AG04449 (cell line): Measurements from ENCODE around the gene ZNF711.
"Not testable (repeated sequence)": the region's sequence is repeated elsewhere in the genome, so short reads cannot be mapped to it uniquely, and the experiment has no call there.

Experiments
- CTCF ChIA-PET: fragments of 350-600 bp; formaldehyde crosslinking; extraction: SDS; loops from one replicate; lab custom pipeline; 2021; ENCODE audit warnings: antibody characterized with exemption; lab: Yijun Ruan, JAX
- POLR2A ChIA-PET: fragments of 400-600, 350-600 bp; formaldehyde crosslinking; extraction: SDS; loops from one replicate; lab custom pipeline; 2020; ENCODE audit warnings: antibody characterized with exemption, inconsistent platforms; lab: Yijun Ruan, JAX
- DNase-seq: peaks from one replicate; pipeline ENCODE4 v3.0.0-alpha.2; 2010; ENCODE audit warnings: low read depth, low spot score
- H3K4me3 ChIP-seq: 2 replicates; pipeline ENCODE4 v1.5.1; 2011; ENCODE audit warnings: low read depth, mild to moderate bottlenecking, control low read depth, low read length
- TF ChIP-seq, protein P1 (sequence below): IDR thresholded peaks from one replicate; pipeline ENCODE4 v1.5.1; 2011; ENCODE audit warnings: mild to moderate bottlenecking, moderate library complexity, low read length, control low read depth, inconsistent platforms; ENCODE audit not compliant: insufficient read depth; ENCODE audit errors: missing control alignments

Gene ZNF711

DNA sequence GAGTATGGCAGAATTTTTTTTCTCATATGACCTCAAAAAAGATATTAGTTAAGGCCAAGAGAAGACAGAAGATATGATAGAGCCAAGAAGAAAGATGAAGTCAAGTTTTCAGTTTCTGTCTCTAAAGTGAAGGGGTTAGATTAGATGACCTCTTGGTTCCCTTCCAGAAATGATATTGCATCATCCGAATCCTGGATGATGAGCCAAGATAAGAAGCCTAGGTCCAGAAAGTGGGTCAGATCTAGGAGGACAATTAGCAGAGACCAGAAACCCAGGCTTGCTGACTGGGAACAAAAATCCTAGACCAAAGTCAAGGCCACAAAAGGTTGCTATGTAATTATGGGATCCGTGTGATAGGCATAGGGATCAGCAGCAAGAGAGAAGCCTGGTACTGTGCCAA is 20.4 kb upstream of the ZNF711 start:
- H3K4me3 ChIP-seq = no peak overlapping the region
- POLR2A ChIA-PET = no interaction called here
- TF ChIP-seq, protein P1, sequence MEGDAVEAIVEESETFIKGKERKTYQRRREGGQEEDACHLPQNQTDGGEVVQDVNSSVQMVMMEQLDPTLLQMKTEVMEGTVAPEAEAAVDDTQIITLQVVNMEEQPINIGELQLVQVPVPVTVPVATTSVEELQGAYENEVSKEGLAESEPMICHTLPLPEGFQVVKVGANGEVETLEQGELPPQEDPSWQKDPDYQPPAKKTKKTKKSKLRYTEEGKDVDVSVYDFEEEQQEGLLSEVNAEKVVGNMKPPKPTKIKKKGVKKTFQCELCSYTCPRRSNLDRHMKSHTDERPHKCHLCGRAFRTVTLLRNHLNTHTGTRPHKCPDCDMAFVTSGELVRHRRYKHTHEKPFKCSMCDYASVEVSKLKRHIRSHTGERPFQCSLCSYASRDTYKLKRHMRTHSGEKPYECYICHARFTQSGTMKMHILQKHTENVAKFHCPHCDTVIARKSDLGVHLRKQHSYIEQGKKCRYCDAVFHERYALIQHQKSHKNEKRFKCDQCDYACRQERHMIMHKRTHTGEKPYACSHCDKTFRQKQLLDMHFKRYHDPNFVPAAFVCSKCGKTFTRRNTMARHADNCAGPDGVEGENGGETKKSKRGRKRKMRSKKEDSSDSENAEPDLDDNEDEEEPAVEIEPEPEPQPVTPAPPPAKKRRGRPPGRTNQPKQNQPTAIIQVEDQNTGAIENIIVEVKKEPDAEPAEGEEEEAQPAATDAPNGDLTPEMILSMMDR = no peak
- CTCF ChIA-PET = no interaction called here
- DNase-seq = no peak

DNA sequence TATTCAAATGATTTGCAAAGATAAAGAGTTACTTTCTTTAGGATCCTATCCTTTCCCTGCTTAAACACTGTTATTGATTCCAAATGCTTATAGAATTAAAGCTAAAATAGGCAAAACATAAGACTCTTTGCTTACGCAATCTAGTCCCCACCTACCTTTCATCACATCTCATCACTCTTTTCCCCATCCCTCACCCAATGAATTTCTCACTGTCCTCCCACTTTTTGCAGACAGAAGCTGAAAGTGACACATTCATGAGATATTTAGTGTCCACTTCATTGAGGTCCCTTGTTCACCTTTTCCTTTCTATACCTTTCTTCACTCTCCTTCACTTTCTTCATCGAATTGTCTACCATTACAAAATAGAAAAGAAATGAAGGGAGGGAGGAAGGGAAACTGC is 636 bp upstream of the ZNF711 start:
- TF ChIP-seq, protein P1 = no peak
- peak overlapping the region; percentile 72 for H3K4me3 ChIP-seq
- DNase-seq = no peak
- ChIA-PET POLR2A (no interaction called here), CTCF (no interaction called here)

DNA sequence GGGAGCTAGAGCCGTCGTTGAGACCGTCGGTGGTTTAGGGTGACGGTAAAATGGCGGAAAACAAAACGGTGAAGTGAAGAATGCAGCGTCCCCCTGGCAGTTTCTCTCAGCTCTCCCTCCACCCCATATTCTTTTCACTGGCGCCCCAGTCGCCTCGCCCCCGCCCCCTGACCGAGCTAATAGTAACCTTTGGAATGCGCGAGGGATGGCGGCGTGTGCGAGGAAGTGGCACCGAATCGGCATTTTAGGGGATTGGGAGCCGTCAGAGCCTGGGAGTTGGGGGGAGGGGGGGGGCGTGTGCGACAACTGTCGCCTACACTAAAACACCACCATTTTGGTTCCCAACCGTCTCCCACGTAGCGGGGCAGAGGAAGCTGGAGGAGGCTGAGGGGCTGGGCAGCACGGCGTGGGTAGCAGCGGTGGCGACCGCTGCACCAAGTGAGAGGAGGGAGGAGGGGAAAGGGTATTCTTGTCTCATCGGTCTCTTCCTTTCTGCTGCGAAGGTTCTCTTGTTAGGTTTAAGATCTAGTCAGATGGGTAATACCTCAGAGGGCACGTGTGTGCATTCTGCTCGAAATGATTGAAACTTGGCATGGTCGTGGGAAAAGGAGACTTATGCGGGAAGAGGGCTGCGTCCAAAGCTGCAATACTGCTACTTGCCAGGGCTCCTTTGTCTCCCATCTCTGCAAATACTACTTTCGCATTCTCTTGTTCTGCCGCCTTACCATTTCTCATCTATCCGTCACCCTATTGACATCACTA is 840 bp downstream of the ZNF711 start:
- DNase-seq = no peak
- ChIA-PET CTCF (interaction anchor here (0.6 to 1.2 kb wide), 2 partner anchors 20 to 228 kb away, joined by 3 read pairs; no protein-coding TSS in a partner anchor), POLR2A (no interaction called here)
- TF ChIP-seq, protein P1 = no peak
- peak overlapping the region; percentile 72 for H3K4me3 ChIP-seq

DNA sequence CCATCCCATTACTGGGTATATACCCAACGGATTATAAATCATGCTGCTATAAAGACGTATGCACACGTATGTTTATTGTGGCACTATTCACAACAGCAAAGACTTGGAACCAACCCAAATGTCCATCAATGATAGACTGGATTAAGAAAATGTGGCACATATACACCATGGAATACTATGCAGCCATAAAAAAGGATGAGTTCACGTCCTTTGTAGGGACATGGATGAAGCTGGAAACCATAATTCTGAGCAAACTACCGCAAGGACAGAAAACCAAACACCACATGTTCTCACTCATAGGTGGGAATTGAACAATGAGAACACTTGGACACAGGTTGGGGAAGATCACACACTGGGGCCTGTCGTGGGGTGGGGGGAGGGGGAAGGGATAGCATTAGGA is 41.5 kb downstream of the ZNF711 start:
- CTCF ChIA-PET, DNase-seq, POLR2A ChIA-PET, H3K4me3 ChIP-seq: not testable (repeated sequence)

DNA sequence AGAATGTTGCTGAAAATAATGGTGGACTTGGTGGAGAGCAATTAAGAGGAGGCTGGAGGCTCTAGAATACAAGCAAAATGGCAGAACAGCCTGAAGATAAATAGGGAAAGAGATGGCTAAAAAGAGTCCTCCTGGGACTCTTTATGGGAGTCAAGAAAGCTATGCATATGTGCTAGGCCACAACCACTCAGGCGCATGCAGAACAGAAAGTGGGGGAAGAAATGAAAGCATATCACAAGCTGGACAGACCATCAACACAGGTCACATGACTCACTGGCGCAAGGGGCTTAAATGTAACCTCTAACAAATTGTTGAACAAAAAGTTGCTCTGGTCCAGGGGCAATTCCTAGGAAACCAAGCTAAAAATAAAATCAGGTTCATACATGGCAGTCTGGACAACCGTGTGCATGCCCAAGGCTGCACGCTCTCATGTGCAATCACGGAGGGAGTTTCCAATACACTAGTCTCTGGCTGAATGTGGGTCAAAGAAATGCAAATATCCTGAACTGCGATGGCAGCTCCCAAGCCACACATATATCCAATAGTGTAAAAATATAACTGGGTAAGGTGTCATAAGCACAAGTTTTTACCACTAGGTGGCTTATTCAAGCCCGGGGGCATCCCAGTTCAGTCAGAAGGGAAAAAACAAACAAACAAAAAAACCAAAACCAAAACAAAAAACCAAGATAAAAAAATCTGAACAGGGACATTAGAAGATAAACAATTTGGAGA is 45.4 kb downstream of the ZNF711 start:
- CTCF ChIA-PET = no interaction called here
- POLR2A ChIA-PET = no interaction called here
- H3K4me3 ChIP-seq = no peak overlapping the region
- no peak for DNase-seq
- TF ChIP-seq, protein P1 = no peak

DNA sequence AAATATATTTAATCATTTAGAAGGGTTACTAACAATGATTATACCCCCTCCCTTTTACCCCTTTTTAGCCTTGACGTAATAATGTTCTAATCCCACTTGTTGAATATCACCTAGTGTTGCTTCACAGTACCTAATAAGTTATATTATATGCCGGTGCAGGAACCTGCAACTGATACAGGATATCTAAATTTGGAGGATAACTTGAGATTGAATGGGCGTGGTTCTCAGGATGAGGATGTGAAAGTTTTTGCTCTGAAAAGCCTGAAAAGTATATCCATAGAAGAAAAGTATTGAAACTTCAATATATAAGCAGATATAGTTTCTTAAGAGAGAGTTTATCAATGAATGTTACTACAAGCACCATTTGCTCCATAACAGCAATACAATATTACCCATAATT is 59.8 kb downstream of the ZNF711 start:
- CTCF ChIA-PET = no interaction called here
- POLR2A ChIA-PET = no interaction called here
- TF ChIP-seq, protein P1 = no peak
- no peak overlapping the region for H3K4me3 ChIP-seq
- DNase-seq = no peak
